Activated naive CD8-positive, alpha-beta T cell treated with anti-CD3 and anti-CD28 coated beads, Interleukin-2, amount 10 ng/mL, durations not matched to agents 7 days and 5 days (primary cell): Measurements from ENCODE around the gene PSMA7. TPM values are rescaled to one million over a fixed set of nuclear protein-coding genes. Genes with fewer than 3 reads are reported as not detected.
A peak's percentile ranks its signal among the peaks of the same experiment; 100 is the strongest.

Source experiments
- ATAC-seq: fragments of 150-1000 bp; cut with Tn5 transposase; one replicate; pipeline ENCODE4 v1.10.0; 2021; ENCODE audit warnings: low read depth, moderate library complexity
- POLR2A ChIA-PET: fragments of 350-600 bp; sonication (Branson Sonifier 250); formaldehyde crosslinking; loops from one replicate; lab custom pipeline; 2021; ENCODE audit warnings: antibody characterized with exemption; lab: Charles Lee
- DNase-seq: peaks from one replicate; pipeline ENCODE4 v3.0.0; 2021
- H3K27ac Mint-ChIP-seq: one replicate; pipeline ENCODE4 v1.8.0; 2022; ENCODE audit warnings: mild to moderate bottlenecking, mixed read lengths
- H3K27me3 Mint-ChIP-seq: one replicate; pipeline ENCODE4 v1.8.0; 2022; ENCODE audit warnings: mild to moderate bottlenecking, moderate library complexity, mixed read lengths
- H3K36me3 Mint-ChIP-seq: one replicate; pipeline ENCODE4 v1.8.0; 2021; ENCODE audit warnings: mild to moderate bottlenecking, mixed read lengths
- H3K4me1 Mint-ChIP-seq: one replicate; pipeline ENCODE4 v1.8.0; 2021; ENCODE audit warnings: mixed read lengths
- H3K4me3 Mint-ChIP-seq: one replicate; pipeline ENCODE4 v1.8.0; 2022; ENCODE audit warnings: mild to moderate bottlenecking, moderate library complexity, mixed read lengths
- H3K9me3 Mint-ChIP-seq: one replicate; pipeline ENCODE4 v1.8.0; 2021; ENCODE audit warnings: mixed read lengths
- total RNA-seq, 2 experiments: library from RNA; stranded (reverse); gene quantifications; one replicate each; pipeline ENCODE4 v1.2.3, GENCODE V29; 2021

Gene PSMA7
- total RNA-seq, 2 experiments from 2014 or later, result 219 to 236 TPM

- no peaks in the 10 kb centered on the region for H3K27me3 Mint-ChIP-seq
- no peaks in the 10 kb centered on the region for H3K9me3 Mint-ChIP-seq
- ATAC-seq (no peak), DNase-seq (no peak)
- H3K36me3 Mint-ChIP-seq, result peaks cover 34% of the 10 kb centered on the region
- H3K4me1 Mint-ChIP-seq, result peaks cover 10% of the 10 kb centered on the region
- H3K27ac Mint-ChIP-seq, result no peak overlapping the region
- POLR2A ChIA-PET, result interaction anchor here (1.1 to 1.9 kb wide), 4 partner anchors 11 to 123 kb away, joined by 3 to 11 read pairs (median 4); no protein-coding TSS in a partner anchor
- H3K4me3 Mint-ChIP-seq, result no peak overlapping the region
These were observed 8.4 kb downstream of the PSMA7 start for GRCh38 chr20:62134735-62135231.

GRCh38 chr20:62133864-62134263, 9.3 kb downstream of the PSMA7 start:
- DNase-seq (no peak), ATAC-seq (peak; percentile 30)
- H3K36me3 Mint-ChIP-seq, result peaks cover 31% of the 10 kb centered on the region
- POLR2A ChIA-PET, result interaction anchor here (1.1 to 2.1 kb wide), 2 partner anchors 11 to 67 kb away, joined by 3 to 8 read pairs; no protein-coding TSS in a partner anchor
- no peak overlapping the region for H3K4me3 Mint-ChIP-seq
- no peaks in the 10 kb centered on the region for H3K27me3 Mint-ChIP-seq
- peak overlapping the region; percentile 67 for H3K27ac Mint-ChIP-seq
- no peaks in the 10 kb centered on the region for H3K9me3 Mint-ChIP-seq
- H3K4me1 Mint-ChIP-seq, result peaks cover 12% of the 10 kb centered on the region

GRCh38 chr20:62133051-62133845, 9.9 kb downstream of the PSMA7 start:
- no peak for DNase-seq

GRCh38 chr20:62132421-62132820, 10.8 kb downstream of the PSMA7 start:
- Mint-ChIP-seq H3K27me3 (no peaks in the 10 kb centered on the region), H3K4me3 (no peak overlapping the region), H3K9me3 (no peaks in the 10 kb centered on the region), H3K36me3 (peaks cover 29% of the 10 kb centered on the region), H3K27ac (peak overlapping the region; percentile 58), H3K4me1 (peaks cover 13% of the 10 kb centered on the region)
- no peak for DNase-seq
- ATAC-seq, result no peak
- POLR2A ChIA-PET, result interaction anchor here (2.1 kb wide), 1 partner anchor 65 kb away, joined by 8 read pairs; no protein-coding TSS in a partner anchor

More at GRCh38 chr20:62133051-62133845, 9.9 kb downstream of the PSMA7 start:
- Mint-ChIP-seq H3K4me1 (peaks cover 12% of the 10 kb centered on the region), H3K4me3 (no peak overlapping the region), H3K27ac (peak overlapping the region; percentile 16), H3K36me3 (peaks cover 33% of the 10 kb centered on the region), H3K27me3 (no peaks in the 10 kb centered on the region), H3K9me3 (no peaks in the 10 kb centered on the region)
- ATAC-seq, result no peak
- POLR2A ChIA-PET, result interaction anchor here (2.1 kb wide), 1 partner anchor 66 kb away, joined by 8 read pairs; no protein-coding TSS in a partner anchor

- H3K36me3 Mint-ChIP-seq, result peaks cover 25% of the 10 kb centered on the region
- no peaks in the 10 kb centered on the region for H3K27me3 Mint-ChIP-seq
- DNase-seq (no peak), ATAC-seq (no peak)
- peaks cover 11% of the 10 kb centered on the region for H3K4me1 Mint-ChIP-seq
- POLR2A ChIA-PET, result no interaction called here
- H3K9me3 Mint-ChIP-seq, result no peaks in the 10 kb centered on the region
- no peak overlapping the region for H3K4me3 Mint-ChIP-seq
- H3K27ac Mint-ChIP-seq, result peak overlapping the region; percentile 58
These were observed 11.5 kb downstream of the PSMA7 start for GRCh38 chr20:62131560-62132320.

GRCh38 chr20:62129731-62130531, 13.3 kb downstream of the PSMA7 start:
- no peaks in the 10 kb centered on the region for H3K27me3 Mint-ChIP-seq
- POLR2A ChIA-PET, result interaction anchor here (0.7 kb wide), 1 partner anchor 14 kb away, joined by 3 read pairs; the partner anchor contains the start of genes PSMA7 and SS18L1
- H3K36me3 Mint-ChIP-seq, result peaks cover 30% of the 10 kb centered on the region
- ATAC-seq (no peak), DNase-seq (no peak)
- peak overlapping the region; percentile 38 for H3K27ac Mint-ChIP-seq
- peaks cover 14% of the 10 kb centered on the region for H3K4me1 Mint-ChIP-seq
- H3K4me3 Mint-ChIP-seq, result no peak overlapping the region
- H3K9me3 Mint-ChIP-seq, result no peaks in the 10 kb centered on the region

- no peak overlapping the region for H3K27ac Mint-ChIP-seq
These were observed 14.7 kb downstream of the PSMA7 start for GRCh38 chr20:62128502-62128901.

GRCh38 chr20:62127799-62128198, 15.4 kb downstream of the PSMA7 start:
- H3K36me3 Mint-ChIP-seq, result peaks cover 27% of the 10 kb centered on the region
- DNase-seq (no peak), ATAC-seq (no peak)
- POLR2A ChIA-PET, result interaction anchor here (1.2 kb wide), 1 partner anchor 12 kb away, joined by 3 read pairs; no protein-coding TSS in a partner anchor
- no peaks in the 10 kb centered on the region for H3K27me3 Mint-ChIP-seq
- peaks cover 29% of the 10 kb centered on the region for H3K4me1 Mint-ChIP-seq
- H3K4me3 Mint-ChIP-seq, result no peak overlapping the region
- no peaks in the 10 kb centered on the region for H3K9me3 Mint-ChIP-seq
- H3K27ac Mint-ChIP-seq, result no peak overlapping the region

More at GRCh38 chr20:62128502-62128901, 14.7 kb downstream of the PSMA7 start:
- Mint-ChIP-seq H3K36me3 (peaks cover 27% of the 10 kb centered on the region), H3K4me3 (no peak overlapping the region), H3K27me3 (no peaks in the 10 kb centered on the region), H3K9me3 (no peaks in the 10 kb centered on the region), H3K4me1 (peaks cover 25% of the 10 kb centered on the region)
- DNase-seq, result no peak
- no peak for ATAC-seq
- POLR2A ChIA-PET, result no interaction called here

- no peaks in the 10 kb centered on the region for H3K27me3 Mint-ChIP-seq
- H3K4me1 Mint-ChIP-seq, result peaks cover 27% of the 10 kb centered on the region
- DNase-seq, result no peak
- no peak for ATAC-seq
- H3K9me3 Mint-ChIP-seq, result no peaks in the 10 kb centered on the region
- H3K27ac Mint-ChIP-seq, result no peak overlapping the region
- H3K36me3 Mint-ChIP-seq, result peaks cover 19% of the 10 kb centered on the region
- POLR2A ChIA-PET, result interaction anchor here (1.0 kb wide), 1 partner anchor 15 kb away, joined by 3 read pairs; no protein-coding TSS in a partner anchor
- H3K4me3 Mint-ChIP-seq, result no peak overlapping the region
These were observed 17.1 kb downstream of the PSMA7 start for GRCh38 chr20:62126141-62126540.

GRCh38 chr20:62123450-62124118, 19.6 kb downstream of the PSMA7 start:
- peak overlapping the region; percentile 21 for H3K27ac Mint-ChIP-seq
- POLR2A ChIA-PET, result interaction anchor here (1.1 to 8.7 kb wide), 3 partner anchors 12 to 56 kb away, joined by 3 to 111 read pairs (median 24); partner anchors contain the start of genes PSMA7, SS18L1 and TAF4
- ATAC-seq (no peak), DNase-seq (no peak)
- peaks cover 15% of the 10 kb centered on the region for H3K36me3 Mint-ChIP-seq
- H3K4me3 Mint-ChIP-seq, result peak overlapping the region; percentile 82
- peaks cover 31% of the 10 kb centered on the region for H3K4me1 Mint-ChIP-seq
- H3K9me3 Mint-ChIP-seq, result no peaks in the 10 kb centered on the region
- no peaks in the 10 kb centered on the region for H3K27me3 Mint-ChIP-seq

GRCh38 chr20:62122654-62123449, 20.3 kb downstream of the PSMA7 start:
- POLR2A ChIA-PET, result interaction anchor here (0.6 to 8.7 kb wide), 6 partner anchors 13 to 671 kb away, joined by 3 to 111 read pairs (median 4); partner anchors contain the start of genes PSMA7, SS18L1 and TAF4
- no peaks in the 10 kb centered on the region for H3K9me3 Mint-ChIP-seq
- no peaks in the 10 kb centered on the region for H3K27me3 Mint-ChIP-seq
- peak overlapping the region; percentile 82 for H3K4me3 Mint-ChIP-seq
- ATAC-seq, result no peak
- no peak overlapping the region for H3K27ac Mint-ChIP-seq
- H3K36me3 Mint-ChIP-seq, result peaks cover 11% of the 10 kb centered on the region
- peak; percentile 64 for DNase-seq
- peaks cover 31% of the 10 kb centered on the region for H3K4me1 Mint-ChIP-seq
